ENCODE measurements around the gene TMEM245. TPM values are rescaled to one million over a fixed set of nuclear protein-coding genes. Genes with fewer than 3 reads are reported as not detected.
"Not testable (repeated sequence)": the region's sequence is repeated elsewhere in the genome, so short reads cannot be mapped to it uniquely, and the experiment has no call there.

TMEM245 gene
- total RNA-seq, 4 donors from 2014 or later = 109 to 192 (median 137) TPM

DNA sequence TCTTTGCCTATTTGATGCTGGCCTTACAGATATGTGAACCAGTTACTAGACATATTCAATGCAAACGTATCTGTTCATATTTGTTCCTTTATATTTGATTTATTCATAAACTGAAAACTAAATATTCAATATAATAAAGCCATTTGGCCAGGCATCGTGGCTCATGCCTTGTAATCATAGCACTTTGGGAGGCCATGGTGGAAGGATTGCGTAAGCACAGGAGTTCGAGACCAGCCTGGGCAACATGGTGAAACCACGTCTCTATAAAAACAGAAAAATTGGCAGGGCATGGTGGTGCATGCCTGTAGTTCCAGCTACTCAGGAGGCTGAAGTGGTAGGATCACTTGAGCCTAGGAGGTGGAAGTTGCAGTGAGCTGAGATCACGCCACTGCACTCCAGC is 57.2 kb downstream of the TMEM245 start:
- TF ChIP-seq POLR2AphosphoS5 (IDR thresholded peaks at IDR 0.05) (no peak), EP300 (IDR thresholded peaks at IDR 0.05) (no peak), POLR2A (IDR thresholded peaks at IDR 0.05; ENCODE audit: low read depth) (no peak)
- TF ChIP-seq, protein P1, sequence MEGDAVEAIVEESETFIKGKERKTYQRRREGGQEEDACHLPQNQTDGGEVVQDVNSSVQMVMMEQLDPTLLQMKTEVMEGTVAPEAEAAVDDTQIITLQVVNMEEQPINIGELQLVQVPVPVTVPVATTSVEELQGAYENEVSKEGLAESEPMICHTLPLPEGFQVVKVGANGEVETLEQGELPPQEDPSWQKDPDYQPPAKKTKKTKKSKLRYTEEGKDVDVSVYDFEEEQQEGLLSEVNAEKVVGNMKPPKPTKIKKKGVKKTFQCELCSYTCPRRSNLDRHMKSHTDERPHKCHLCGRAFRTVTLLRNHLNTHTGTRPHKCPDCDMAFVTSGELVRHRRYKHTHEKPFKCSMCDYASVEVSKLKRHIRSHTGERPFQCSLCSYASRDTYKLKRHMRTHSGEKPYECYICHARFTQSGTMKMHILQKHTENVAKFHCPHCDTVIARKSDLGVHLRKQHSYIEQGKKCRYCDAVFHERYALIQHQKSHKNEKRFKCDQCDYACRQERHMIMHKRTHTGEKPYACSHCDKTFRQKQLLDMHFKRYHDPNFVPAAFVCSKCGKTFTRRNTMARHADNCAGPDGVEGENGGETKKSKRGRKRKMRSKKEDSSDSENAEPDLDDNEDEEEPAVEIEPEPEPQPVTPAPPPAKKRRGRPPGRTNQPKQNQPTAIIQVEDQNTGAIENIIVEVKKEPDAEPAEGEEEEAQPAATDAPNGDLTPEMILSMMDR (IDR thresholded peaks at IDR 0.05) = no peak
- Histone ChIP-seq H3K4me1 (no peaks in the 10 kb centered on the region), H3K4me3 (no peak overlapping the region), H3K27me3 (no peaks in the 10 kb centered on the region), H3K36me3 (peaks cover 34 to 91% (median 80%) of the 10 kb centered on the region in 4 donors), H3K9me3 (no peaks in the 10 kb centered on the region), H3K27ac (replicated peaks in 1 of 4) (no peak overlapping the region)
- intact Hi-C loops (cut with DNase I) = no loop called here
- DNase-seq (ENCODE audit: extremely low spot score) = no peak
- 91% methylated on average over 6 of the region's 6 CpGs for WGBS

DNA sequence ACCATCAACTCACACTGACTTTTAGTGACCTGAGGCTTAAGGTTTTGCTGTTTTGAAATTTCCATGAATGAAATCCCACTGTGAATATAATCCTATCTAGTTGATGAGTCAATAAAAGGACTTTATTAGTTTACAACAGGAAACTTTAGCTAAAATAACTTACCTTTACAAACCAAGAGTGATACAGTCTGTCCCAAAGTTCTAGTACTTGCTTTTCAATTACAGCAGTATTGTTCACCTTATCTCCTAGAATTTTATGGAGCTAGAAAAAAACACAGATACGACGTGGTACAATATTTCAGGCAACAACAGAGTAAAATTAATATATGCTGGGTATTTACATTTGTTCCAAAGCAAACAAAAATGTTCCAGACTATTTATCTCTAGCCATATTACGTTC is 59.6 kb downstream of the TMEM245 start:
- WGBS = 88% methylated on average over 3 of the region's 3 CpGs
- no peaks in the 10 kb centered on the region for H3K27me3 ChIP-seq
- peaks cover 55 to 98% (median 89%) of the 10 kb centered on the region in 4 donors for H3K36me3 ChIP-seq
- H3K4me1 ChIP-seq = no peaks in the 10 kb centered on the region
- H3K27ac ChIP-seq (replicated peaks in 1 of 4) = no peak overlapping the region
- H3K9me3 ChIP-seq = no peaks in the 10 kb centered on the region
- no peak overlapping the region for H3K4me3 ChIP-seq
- intact Hi-C loops (cut with DNase I) = no loop called here
- no peak for DNase-seq (ENCODE audit: extremely low spot score)
- TF ChIP-seq POLR2AphosphoS5 (IDR thresholded peaks at IDR 0.05) = no peak
- no peak for TF ChIP-seq EP300 (IDR thresholded peaks at IDR 0.05)
- no peak for TF ChIP-seq POLR2A (IDR thresholded peaks at IDR 0.05; ENCODE audit: low read depth)
- TF ChIP-seq, protein P1 (IDR thresholded peaks at IDR 0.05) = no peak

DNA sequence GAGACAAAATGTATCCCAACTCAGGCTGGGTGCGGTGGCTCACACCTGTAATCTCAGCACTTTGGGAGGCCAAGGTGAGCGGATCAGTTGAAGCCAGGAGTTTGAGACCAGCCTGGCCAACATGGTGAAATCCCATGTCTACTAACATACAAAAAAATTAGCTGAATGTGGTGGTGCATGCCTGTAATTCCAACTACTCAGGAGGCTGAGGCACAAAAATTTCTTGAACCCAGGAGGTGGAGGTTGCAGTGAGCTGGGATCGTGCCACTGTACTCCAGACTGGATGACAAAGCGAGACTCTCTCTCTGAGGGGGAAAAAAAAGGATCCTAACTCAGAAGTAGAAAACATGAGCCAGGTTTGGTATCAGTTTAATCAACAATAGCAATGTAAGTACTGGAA is 66.6 kb downstream of the TMEM245 start:
- Histone ChIP-seq H3K4me1 (peaks cover 0 to 15% (median 0%) of the 10 kb centered on the region in 4 donors), H3K36me3 (peaks cover 38 to 93% (median 77%) of the 10 kb centered on the region in 4 donors)
- H3K9me3 ChIP-seq; H3K27ac ChIP-seq (replicated peaks in 1 of 4); intact Hi-C loops (cut with DNase I); H3K4me3 ChIP-seq; H3K27me3 ChIP-seq: not testable (repeated sequence)
- peak; percentile 8 for DNase-seq (ENCODE audit: extremely low spot score)
- WGBS = 100% methylated on average over 4 of the region's 4 CpGs

DNA sequence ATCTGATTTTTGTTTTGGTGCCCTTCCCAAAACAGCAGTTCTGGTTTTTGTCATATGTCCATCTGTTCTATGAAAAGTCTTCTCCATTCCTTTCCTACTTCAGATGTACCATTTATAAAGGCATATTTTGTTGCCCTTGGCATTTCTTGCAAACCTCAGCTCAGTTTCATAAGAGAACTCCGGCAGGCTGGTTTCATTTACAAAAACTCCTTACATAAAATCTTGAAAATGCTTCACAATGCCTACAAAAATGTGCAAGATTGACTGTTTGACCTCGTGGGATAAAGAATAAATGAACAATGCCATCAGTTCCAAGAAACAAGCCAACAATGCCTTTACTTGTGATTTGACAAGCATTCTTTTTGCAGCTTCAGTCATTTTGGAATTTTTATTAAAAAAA is 67.3 kb downstream of the TMEM245 start:
- no peak for DNase-seq (ENCODE audit: extremely low spot score)
- H3K36me3 ChIP-seq = peaks cover 43 to 94% (median 81%) of the 10 kb centered on the region in 4 donors
- intact Hi-C loops (cut with DNase I) = no loop called here
- no peaks in the 10 kb centered on the region for H3K9me3 ChIP-seq
- 80% methylated on average over 2 of the region's 2 CpGs for WGBS
- no peak overlapping the region for H3K4me3 ChIP-seq
- no peaks in the 10 kb centered on the region for H3K27me3 ChIP-seq
- TF ChIP-seq, protein P1 (IDR thresholded peaks at IDR 0.05) = no peak
- TF ChIP-seq POLR2A (IDR thresholded peaks at IDR 0.05; ENCODE audit: low read depth) = no peak
- TF ChIP-seq EP300 (IDR thresholded peaks at IDR 0.05) = no peak
- no peak for TF ChIP-seq POLR2AphosphoS5 (IDR thresholded peaks at IDR 0.05)
- H3K27ac ChIP-seq (replicated peaks in 1 of 4) = no peak overlapping the region
- peaks cover 0 to 15% (median 0%) of the 10 kb centered on the region in 4 donors for H3K4me1 ChIP-seq

- Histone ChIP-seq H3K4me3 (no peak overlapping the region), H3K4me1 (peaks cover 0 to 15% (median 0%) of the 10 kb centered on the region in 4 donors), H3K27me3 (no peaks in the 10 kb centered on the region), H3K36me3 (peaks cover 39 to 94% (median 79%) of the 10 kb centered on the region in 4 donors), H3K27ac (replicated peaks in 1 of 4) (peak overlapping the region in 1 of 4 donors; percentile 10), H3K9me3 (no peaks in the 10 kb centered on the region)
- DNase-seq (ENCODE audit: extremely low spot score) = peak; percentile 29
- TF ChIP-seq POLR2A (IDR thresholded peaks at IDR 0.05; ENCODE audit: low read depth) (no peak), EP300 (IDR thresholded peaks at IDR 0.05) (no peak), POLR2AphosphoS5 (IDR thresholded peaks at IDR 0.05) (no peak)
- TF ChIP-seq, protein P1 (IDR thresholded peaks at IDR 0.05) = no peak
- WGBS = 94% methylated on average over 1 of the region's 1 CpG
- intact Hi-C loops (cut with DNase I) = no loop called here
These were observed 68.0 kb downstream of the TMEM245 start for GRCh38 chr9:109051733-109052132.

Measured in esophagus muscularis mucosa (tissue), 4 donors.